ENCODE results near the gene KCTD12.

- no peak for TF ChIP-seq CTCF (IDR thresholded peaks at IDR 0.05; ENCODE audit: insufficient read depth, low read length, poor library complexity, severe bottlenecking)
- no peak for TF ChIP-seq EZH2phosphoT487 (conservative IDR thresholded peaks at IDR 0.05; ENCODE audit: low read length)
Observed at GRCh38 chr13:76873445-76873844, 12.8 kb downstream of the KCTD12 start.

All from SU-DHL-6 (cell line).